HG02678 (cell line): ENCODE measurements around the gene GNA15.
"Not testable (repeated sequence)": the region's sequence is repeated elsewhere in the genome, so short reads cannot be mapped to it uniquely, and the experiment has no call there.

Source experiments
- ATAC-seq: cut with Tn5 transposase; IDR thresholded peaks from one replicate; pipeline ENCODE4 v1.9.1; 2021; ENCODE audit warnings: mild to moderate bottlenecking, moderate library complexity; ENCODE audit not compliant: unreplicated experiment

Gene GNA15

GRCh38 chr19:3135961-3136683, at the start of gene GNA15:
Gene GNA15 (plus strand): TSS chr19:3136033. CDS start chr19:3136451, 418 bp downstream.
- ATAC-seq = peak; percentile 40

DNA sequence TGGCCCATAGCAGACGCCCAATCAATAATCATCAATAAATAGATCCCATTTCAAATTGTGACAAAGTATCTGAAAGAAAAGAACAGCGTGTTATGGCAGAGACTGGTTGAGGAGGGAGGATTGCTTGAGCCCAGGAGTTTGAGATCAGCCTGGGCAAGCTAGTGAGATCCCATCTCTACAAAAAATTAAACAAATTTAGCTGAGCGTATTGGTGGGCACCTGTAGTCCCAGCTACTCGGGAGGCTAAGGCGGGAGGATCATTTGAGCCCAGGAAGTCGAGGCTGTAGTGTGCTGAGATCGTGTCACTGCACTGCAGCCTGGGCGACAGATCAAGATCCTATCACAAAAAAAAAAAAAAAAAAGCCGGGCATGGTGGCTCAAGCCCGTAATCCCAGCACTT, 48.1 kb upstream of the GNA15 start:
- ATAC-seq = no peak

DNA sequence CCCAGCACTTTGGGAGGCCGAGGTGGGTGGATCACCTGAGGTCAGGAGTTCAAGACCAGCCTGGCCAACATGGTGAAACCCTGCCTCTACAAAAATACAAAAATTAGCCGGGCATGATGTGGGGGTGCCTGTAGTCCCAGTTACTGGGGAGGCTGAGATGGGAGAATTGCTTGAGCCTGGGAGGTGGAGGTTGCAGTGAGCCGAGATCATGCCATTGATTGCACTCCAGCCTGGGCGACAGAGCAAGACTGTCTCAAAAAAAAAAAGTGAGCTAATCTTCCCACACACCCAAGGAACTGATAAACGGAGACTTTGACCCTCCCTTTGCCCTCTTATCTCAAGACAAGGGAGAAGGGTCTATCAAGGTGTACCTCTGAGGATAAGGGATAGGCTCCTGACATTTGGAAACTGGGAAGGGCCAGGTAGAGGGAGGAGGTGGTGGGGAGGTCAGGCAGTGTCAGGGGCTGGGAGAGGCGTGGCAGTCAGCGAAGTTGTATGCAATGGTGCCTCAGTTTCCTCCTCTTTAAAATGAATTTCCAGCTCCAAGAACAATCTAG, 46.5 kb upstream of the GNA15 start:
- not testable (repeated sequence) for ATAC-seq

GRCh38 chr19:3094601-3095440, 41.0 kb upstream of the GNA15 start:
- peak; percentile 19 for ATAC-seq

DNA sequence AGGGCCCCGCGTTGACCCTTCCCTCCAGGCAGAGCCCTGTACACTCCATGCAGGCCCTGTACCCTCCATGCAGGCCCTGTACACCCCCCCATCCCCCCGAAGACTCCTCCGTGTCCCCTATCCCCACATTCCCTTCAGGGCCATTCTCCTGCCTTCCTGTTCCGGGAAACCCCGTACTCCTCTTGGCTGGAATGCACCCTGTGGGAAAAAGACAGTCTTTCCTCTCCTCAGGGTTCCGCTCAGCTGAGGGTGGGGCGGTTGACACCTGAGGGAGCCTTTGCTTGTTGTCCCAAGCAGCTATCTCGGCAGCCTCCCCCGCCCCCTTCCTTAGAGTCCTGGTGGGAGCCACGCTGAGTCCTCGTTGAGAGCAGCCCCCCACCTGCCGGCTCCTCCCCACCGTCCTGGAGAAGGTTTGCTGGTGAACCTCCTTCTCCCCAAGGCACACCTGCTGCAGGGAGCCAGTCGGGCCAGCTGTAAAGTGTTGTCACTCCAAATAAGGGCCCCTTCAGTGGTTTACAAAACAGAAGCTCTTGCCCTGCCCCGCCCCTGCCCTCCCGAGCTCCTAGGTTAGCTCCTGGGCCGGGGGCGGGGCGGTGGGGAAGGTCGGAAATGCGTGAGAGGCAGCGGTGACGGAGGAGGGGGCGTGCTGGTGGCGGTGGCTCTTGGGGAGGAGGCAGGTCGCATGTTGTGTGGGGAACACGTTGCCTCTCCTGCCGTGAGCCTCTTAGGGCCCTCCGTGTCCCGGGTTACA, 40.2 kb upstream of the GNA15 start:
- no peak for ATAC-seq

- ATAC-seq = no peak
Observed at GRCh38 chr19:3096267-3096901, 39.4 kb upstream of the GNA15 start.

GRCh38 chr19:3096902-3097326, 38.9 kb upstream of the GNA15 start:
- ATAC-seq = no peak

DNA sequence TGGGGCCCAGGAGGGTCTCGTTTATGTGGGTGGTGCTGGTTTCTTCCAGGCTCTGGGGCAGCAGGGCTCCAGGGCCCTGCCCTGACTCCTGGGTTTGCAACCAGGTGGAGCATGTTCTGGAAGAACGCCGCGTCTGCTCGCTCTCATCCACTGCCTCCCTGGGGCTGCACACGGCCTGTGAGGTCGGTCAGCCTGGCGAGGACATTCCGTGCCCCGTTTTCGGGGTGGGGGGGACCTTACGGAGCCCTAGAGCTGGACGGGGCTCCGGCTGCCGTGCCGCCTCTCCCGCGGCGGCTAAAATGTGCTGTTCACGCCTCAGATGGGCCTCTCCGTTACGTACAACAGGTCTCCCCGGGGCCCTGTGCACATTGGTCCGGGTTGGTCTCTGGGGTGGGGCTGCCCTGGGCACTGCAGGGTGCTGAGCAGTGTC, 38.4 kb upstream of the GNA15 start:
- ATAC-seq = no peak

GRCh38 chr19:3098141-3098514, 37.7 kb upstream of the GNA15 start:
- no peak for ATAC-seq

GRCh38 chr19:3098515-3099346, 37.1 kb upstream of the GNA15 start:
- ATAC-seq = no peak

GRCh38 chr19:3099347-3100145, 36.3 kb upstream of the GNA15 start:
- ATAC-seq = no peak

GRCh38 chr19:3100331-3100730, 35.5 kb upstream of the GNA15 start:
- ATAC-seq = no peak

DNA sequence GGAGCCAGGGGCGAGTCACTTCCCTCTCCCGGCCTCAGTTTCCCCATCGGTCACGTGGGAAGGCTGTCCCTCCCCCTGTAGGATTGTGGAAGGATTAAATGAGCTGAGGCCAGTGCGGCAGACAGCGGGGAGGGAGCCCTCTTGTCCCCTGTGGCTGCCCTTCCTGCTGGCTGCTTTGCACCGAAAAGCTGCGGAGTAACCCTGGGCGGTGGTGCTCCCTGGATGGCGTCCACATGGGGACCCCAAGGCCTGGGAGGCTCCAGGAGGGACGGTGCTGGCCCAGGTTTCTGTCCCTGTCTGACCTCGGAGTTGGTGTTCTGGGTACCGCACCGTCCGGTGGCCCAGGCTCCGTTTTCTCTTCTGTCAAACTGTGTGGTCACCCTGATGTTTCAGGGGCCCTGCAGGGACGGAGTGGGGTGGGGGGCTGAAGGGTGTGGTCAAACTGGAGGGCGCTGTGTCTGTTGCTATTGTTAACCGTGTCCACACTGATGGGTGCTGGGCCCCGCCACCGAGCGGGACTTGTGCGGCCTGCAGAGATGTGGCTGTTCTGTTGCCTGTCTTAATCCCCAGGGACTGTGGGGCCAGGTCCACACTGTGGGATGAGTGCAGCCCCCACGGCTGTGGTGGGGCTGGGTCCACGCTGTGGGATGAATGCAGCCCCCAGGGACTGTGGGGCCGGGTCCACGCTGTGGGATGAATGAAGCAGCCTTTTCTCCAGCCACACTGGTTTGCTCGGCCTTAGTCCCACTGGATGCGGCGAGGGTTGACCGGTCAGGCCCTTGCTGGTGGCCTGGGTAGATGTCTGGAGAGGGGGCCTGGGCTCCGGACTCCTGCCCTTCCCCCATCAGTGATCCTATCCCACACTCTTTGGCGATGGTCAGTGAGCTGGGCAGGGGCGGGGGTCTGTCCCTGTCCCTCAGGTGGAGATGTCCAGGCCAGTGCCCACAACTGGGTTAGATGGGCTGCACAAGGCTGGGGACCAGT, 34.8 kb upstream of the GNA15 start:
- no peak for ATAC-seq

GRCh38 chr19:3102239-3103140, 33.3 kb upstream of the GNA15 start:
- ATAC-seq = no peak

- ATAC-seq = no peak
Observed at GRCh38 chr19:3104708-3104983, 31.2 kb upstream of the GNA15 start.

DNA sequence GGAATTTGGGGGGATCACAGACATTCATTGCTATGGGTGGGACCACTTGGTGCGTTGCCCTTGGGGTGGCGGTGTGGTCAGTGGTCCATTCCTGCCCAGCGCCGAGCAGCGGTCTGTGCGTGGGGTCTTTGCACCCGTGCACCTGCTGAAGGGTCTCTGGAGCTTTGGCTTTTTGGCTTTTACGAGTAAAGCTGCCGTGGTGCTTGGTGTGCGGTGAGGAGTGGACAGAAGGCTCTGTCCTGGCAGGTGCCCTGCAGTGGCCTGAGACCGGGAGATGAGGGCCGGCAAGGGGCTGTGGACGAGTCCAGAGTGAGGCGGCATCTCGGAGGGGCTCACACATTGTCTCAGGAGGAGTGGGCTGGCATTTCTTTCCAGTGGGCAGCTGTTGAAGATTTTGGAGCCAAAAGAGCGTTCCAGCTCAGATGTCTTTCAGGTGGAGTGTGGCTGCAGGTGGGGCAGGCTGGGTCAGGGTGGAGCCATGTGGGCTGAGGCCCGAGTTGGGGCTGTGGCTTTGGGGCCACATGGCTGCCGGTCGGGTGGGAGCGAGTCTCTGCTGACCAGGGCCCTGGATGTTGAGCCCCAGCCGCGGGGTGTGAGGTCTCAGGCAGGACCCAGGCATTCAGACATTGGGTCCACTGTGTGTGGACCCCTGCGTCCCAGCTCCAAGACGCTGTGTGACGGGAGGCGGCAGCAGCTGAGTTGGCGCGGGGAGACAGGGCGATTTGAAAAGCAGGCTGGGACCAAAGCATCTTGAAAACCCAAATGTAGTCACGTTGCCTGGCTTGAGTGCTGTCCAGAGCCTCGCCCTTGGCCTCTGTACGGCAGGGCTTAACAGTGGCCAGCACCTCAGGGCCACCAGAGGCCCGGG, 30.0 kb upstream of the GNA15 start:
- no peak for ATAC-seq
